ENCODE results near the gene HERC2. TPM values are rescaled to one million over a fixed set of nuclear protein-coding genes. Genes with fewer than 3 reads are reported as not detected.

HERC2 gene
- total RNA-seq, 3 donors from 2014 or later, result 61.2 to 109 (median 73.9) TPM

DNA sequence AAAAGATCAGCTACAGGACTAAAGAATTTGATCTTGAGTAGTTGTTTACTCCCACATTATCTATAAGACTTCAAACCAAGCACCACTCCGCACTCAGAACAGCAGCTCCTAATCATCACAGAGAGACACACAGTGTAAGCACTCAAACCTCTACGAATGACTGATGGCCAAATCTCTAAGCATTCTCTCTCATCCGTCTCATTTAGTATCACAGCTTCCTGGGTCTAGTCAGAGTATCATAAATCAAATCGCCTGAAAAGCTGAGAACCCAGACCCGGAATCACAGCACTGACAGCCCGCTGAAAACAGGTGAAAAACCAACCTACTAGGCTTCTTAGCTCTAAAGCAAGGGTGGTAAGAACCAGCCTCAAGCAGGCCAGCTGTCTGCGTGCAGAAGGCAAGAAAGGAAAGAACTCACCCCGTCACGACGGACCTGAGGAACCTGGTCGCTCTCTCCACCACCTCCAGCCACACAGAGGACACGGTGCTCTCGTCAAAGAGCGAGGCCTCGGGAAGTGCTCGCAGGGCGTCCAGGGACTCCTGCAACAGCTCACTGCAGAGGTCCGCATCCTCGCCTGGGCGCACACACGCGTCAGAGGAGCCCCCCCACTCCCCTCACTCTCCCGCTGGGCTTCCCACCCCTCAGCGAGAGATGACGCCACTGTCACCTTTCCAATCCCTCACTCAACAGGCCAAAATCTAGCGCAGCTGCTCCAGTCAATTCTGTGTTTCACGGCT lies 47.9 kb downstream of the HERC2 start:
- ATAC-seq, result no peak
- H3K36me3 ChIP-seq (ENCODE audit: low read depth), result no peaks in the 10 kb centered on the region
- no peak overlapping the region for H3K4me3 ChIP-seq
- TF ChIP-seq, protein P1, sequence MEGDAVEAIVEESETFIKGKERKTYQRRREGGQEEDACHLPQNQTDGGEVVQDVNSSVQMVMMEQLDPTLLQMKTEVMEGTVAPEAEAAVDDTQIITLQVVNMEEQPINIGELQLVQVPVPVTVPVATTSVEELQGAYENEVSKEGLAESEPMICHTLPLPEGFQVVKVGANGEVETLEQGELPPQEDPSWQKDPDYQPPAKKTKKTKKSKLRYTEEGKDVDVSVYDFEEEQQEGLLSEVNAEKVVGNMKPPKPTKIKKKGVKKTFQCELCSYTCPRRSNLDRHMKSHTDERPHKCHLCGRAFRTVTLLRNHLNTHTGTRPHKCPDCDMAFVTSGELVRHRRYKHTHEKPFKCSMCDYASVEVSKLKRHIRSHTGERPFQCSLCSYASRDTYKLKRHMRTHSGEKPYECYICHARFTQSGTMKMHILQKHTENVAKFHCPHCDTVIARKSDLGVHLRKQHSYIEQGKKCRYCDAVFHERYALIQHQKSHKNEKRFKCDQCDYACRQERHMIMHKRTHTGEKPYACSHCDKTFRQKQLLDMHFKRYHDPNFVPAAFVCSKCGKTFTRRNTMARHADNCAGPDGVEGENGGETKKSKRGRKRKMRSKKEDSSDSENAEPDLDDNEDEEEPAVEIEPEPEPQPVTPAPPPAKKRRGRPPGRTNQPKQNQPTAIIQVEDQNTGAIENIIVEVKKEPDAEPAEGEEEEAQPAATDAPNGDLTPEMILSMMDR (IDR thresholded peaks at IDR 0.05), result no peak
- DNase-seq, result no peak
- no peaks in the 10 kb centered on the region for H3K9me3 ChIP-seq
- H3K4me1 ChIP-seq (ENCODE audit: low read depth), result no peaks in the 10 kb centered on the region
- intact Hi-C loops (cut with DNase I, micrococcal nuclease), result no loop called here

DNA sequence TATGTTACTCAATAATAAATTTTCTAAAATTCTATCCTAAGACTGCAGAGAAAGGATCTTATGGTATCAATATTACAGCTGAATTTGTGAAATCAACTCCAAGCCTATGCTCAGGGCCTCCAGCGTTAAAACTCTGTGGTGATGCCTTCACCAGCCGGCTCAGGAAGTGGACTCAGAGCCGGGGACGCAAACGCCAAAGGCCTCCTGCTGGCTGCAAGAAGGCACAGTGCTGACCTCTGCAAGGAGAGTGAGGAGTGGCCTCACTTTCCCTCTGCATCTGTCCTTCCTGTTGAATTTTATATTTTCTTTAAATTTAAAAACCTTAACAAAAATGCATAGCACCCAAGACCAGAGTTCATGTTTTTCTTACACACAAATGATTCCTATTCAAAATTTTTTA lies 48.5 kb downstream of the HERC2 start:
- H3K4me1 ChIP-seq (ENCODE audit: low read depth), result no peaks in the 10 kb centered on the region
- intact Hi-C loops (cut with DNase I, micrococcal nuclease), result no loop called here
- no peaks in the 10 kb centered on the region for H3K36me3 ChIP-seq (ENCODE audit: low read depth)
- no peaks in the 10 kb centered on the region for H3K9me3 ChIP-seq
- no peak for ATAC-seq
- TF ChIP-seq, protein P1 (IDR thresholded peaks at IDR 0.05), result no peak
- no peak overlapping the region for H3K4me3 ChIP-seq
- no peak for DNase-seq

DNA sequence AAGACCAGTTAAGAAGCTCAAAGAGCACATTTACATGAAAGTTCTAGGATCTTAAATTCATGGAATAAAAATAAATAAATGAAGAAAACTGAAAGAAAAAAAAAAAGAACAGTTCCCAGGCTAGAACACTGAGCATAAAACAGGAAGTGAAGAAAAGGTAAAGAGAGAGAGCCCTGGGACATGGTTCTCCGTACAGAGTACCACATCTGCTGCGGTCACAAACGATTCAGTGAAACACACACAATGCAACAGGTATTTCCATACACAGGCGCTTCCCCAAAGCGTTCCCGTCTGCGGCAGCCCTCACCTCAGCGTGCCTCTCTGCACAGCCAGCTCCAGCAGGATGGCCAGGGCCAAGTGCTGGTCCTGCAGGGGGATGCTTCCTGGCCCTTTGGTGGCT lies 49.4 kb downstream of the HERC2 start:
- ATAC-seq, result no peak
- TF ChIP-seq, protein P1 (IDR thresholded peaks at IDR 0.05), result no peak
- Histone ChIP-seq H3K4me1 (ENCODE audit: low read depth) (no peaks in the 10 kb centered on the region), H3K9me3 (no peaks in the 10 kb centered on the region), H3K4me3 (no peak overlapping the region), H3K36me3 (ENCODE audit: low read depth) (no peaks in the 10 kb centered on the region)
- intact Hi-C loops (cut with DNase I, micrococcal nuclease), result no loop called here
- no peak for DNase-seq

DNA sequence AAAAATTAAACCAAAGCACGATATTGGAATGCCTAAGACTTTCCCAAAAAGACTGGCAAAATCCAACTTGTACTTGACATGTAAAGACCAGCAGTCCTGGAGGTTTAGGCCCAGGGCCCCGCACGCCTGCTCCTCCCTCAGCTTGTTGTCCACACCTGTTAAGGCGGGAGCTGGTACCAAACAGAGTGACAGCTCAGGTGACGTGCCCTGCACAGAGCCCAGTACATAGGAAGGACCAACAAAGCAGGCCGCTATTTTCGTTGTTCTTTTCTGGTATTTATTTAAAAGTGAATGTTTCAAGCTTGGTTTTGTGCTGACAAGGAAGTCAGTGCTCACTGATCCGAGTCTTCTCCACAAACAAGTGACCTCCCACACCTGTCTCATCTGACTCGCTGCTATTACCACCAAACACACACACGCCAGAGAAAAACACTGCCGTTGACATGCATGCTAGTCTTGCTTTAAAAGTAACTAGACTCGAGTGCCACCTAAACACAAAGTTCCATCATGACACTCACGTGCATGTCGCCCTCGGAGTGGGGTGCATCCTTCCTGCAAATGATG lies 50.2 kb downstream of the HERC2 start:
- Histone ChIP-seq H3K4me1 (ENCODE audit: low read depth) (no peaks in the 10 kb centered on the region), H3K36me3 (ENCODE audit: low read depth) (no peaks in the 10 kb centered on the region), H3K4me3 (no peak overlapping the region), H3K9me3 (no peaks in the 10 kb centered on the region)
- intact Hi-C loops (cut with DNase I, micrococcal nuclease), result no loop called here
- ATAC-seq, result no peak
- TF ChIP-seq, protein P1 (IDR thresholded peaks at IDR 0.05), result no peak
- DNase-seq, result no peak

DNA sequence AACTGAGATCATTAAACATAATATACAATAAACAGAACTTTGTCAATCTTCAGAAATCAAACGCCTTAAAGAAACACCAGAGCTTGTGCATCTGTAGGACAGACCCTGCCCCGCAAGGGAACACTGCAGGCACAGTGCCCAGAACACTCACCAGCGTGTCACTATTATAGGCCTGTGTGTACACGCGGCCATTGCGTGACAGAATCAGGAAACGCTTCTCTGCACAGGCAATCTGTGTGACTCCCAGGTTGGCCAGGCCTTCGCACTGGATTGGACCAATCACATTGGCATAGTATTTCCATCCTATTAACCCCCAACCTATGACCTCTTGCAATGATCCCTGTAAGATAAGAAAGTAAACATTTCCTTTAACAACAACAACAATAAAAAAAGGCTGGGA lies 52.9 kb downstream of the HERC2 start:
- H3K4me3 ChIP-seq, result no peak overlapping the region
- no peaks in the 10 kb centered on the region for H3K4me1 ChIP-seq (ENCODE audit: low read depth)
- intact Hi-C loops (cut with DNase I, micrococcal nuclease), result no loop called here
- no peak for ATAC-seq
- TF ChIP-seq, protein P1 (IDR thresholded peaks at IDR 0.05), result no peak
- no peak for DNase-seq
- H3K36me3 ChIP-seq (ENCODE audit: low read depth), result no peaks in the 10 kb centered on the region
- no peaks in the 10 kb centered on the region for H3K9me3 ChIP-seq

Data from mucosa of descending colon (tissue), 3 donors.